K562 (cell line): ENCODE measurements around the gene SZT2. TPM values are rescaled to one million over a fixed set of nuclear protein-coding genes. Genes with fewer than 3 reads are reported as not detected.

Source experiments
- CHD1 ChIP-seq: fragments of 200-600 bp; sonication (generic); IDR thresholded peaks from one replicate; pipeline ENCODE4 v1.6.1; 2012; ENCODE audit warnings: mild to moderate bottlenecking, moderate library complexity, low read length, inconsistent platforms
- EWSR1 ChIP-seq: fragments of 450-650 bp; IDR thresholded peaks from 2 replicates; pipeline ENCODE4 v1.6.1; 2018; ENCODE audit warnings: borderline replicate concordance, mild to moderate bottlenecking, low read depth, moderate library complexity; ENCODE audit not compliant: partially characterized antibody
- FOXM1 ChIP-seq, 2 experiments: fragments of 450-650 bp in 1 of 2; sonication (generic) in 1 of 2; formaldehyde crosslinking in 1 of 2; IDR thresholded peaks; 2 replicates each; pipeline versions ENCODE4 v1.6.1 to v1.9.0; 2017 to 2022; ENCODE audit warnings: low read depth in 2 of 2, mild to moderate bottlenecking in 2 of 2, missing genetic modification reagents in 1 of 2, moderate library complexity in 1 of 2
- LARP7 ChIP-seq: fragments of 450-650 bp; IDR thresholded peaks from 2 replicates; pipeline ENCODE4 v1.6.1; 2016
- MCM2 ChIP-seq: fragments of 450-650 bp; IDR thresholded peaks from 2 replicates; pipeline ENCODE4 v1.6.1; 2017; ENCODE audit warnings: low read depth, mild to moderate bottlenecking
- NBN ChIP-seq: fragments of 450-650 bp; IDR thresholded peaks from 2 replicates; pipeline ENCODE4 v1.6.1; 2016; ENCODE audit warnings: low read depth, mild to moderate bottlenecking
- NR1H2 ChIP-seq: sonication (generic); formaldehyde crosslinking; IDR thresholded peaks from 2 replicates; pipeline ENCODE4 v1.4.0; 2020; ENCODE audit warnings: mild to moderate bottlenecking, missing genetic modification reagents
- PBX2 ChIP-seq, 2 experiments: IDR thresholded peaks in 1 of 2; conservative IDR thresholded peaks in 1 of 2; 2 replicates each; pipeline ENCODE4 v1.6.1; 2016; ENCODE audit warnings: low read depth in 2 of 2, mild to moderate bottlenecking in 1 of 2, missing compliant biosample characterization in 1 of 2, missing genetic modification characterization in 1 of 2, moderate library complexity in 1 of 2
- PHTF2 ChIP-seq: fragments of 250-450 bp; sonication (Bioruptor Pico); IDR thresholded peaks from 2 replicates; pipeline ENCODE4 v1.5.0; 2021; ENCODE audit warnings: mild to moderate bottlenecking
- SRSF3 ChIP-seq: fragments of 200-400 bp; formaldehyde crosslinking; IDR thresholded peaks from 2 replicates; pipeline ENCODE4 v1.6.1; 2016; ENCODE audit warnings: mild to moderate bottlenecking, low read length, moderate library complexity; ENCODE audit not compliant: insufficient read depth
- STAT5B ChIP-seq: fragments of 250-450 bp; sonication (Bioruptor Pico); IDR thresholded peaks from 2 replicates; pipeline ENCODE4 v1.8.0; 2021; ENCODE audit warnings: mild to moderate bottlenecking, inconsistent platforms
- TGIF2 ChIP-seq: sonication (generic); formaldehyde crosslinking; IDR thresholded peaks from 2 replicates; pipeline ENCODE4 v1.8.1; 2022; ENCODE audit warnings: mild to moderate bottlenecking, missing genetic modification reagents, moderate library complexity
- ZNF12 ChIP-seq: sonication (generic); formaldehyde crosslinking; IDR thresholded peaks from 2 replicates; pipeline ENCODE4 v1.4.0; 2020; ENCODE audit warnings: mild to moderate bottlenecking, missing genetic modification reagents
- ZNF263 ChIP-seq: sonication (generic); formaldehyde crosslinking; IDR thresholded peaks from 2 replicates; pipeline ENCODE4 v1.8.0; 2022; ENCODE audit warnings: mild to moderate bottlenecking, missing genetic modification reagents, borderline replicate concordance
- ZNF740 ChIP-seq, 3 experiments: fragments of 200-800 bp in 1 of 3; sonication (Bioruptor generic) in 1 of 3; sonication (generic) in 1 of 3; formaldehyde crosslinking in 1 of 3; IDR thresholded peaks; 2 replicates each; pipeline versions ENCODE4 v1.6.1 to v1.8.0; 2016 to 2022; ENCODE audit warnings: mild to moderate bottlenecking in 2 of 3, missing compliant biosample characterization in 2 of 3, missing genetic modification characterization in 2 of 3, missing genetic modification reagents in 1 of 3
- ZNF830 ChIP-seq: fragments of 250-450 bp; sonication (Bioruptor Pico); IDR thresholded peaks from 2 replicates; pipeline ENCODE4 v1.5.0; 2021; ENCODE audit warnings: mild to moderate bottlenecking
- polyA plus RNA-seq, 8 experiments: library from polyadenylated mRNA; depleted of rRNA in 4 of 8; stranded (reverse) in 5 of 8; unstranded in 3 of 8; fragments of >200 nt; fragmentation: Nextera tagmentation in 2 of 8; fragmentation: Illumina TruSeq in 1 of 8; extraction: Ambion mirVana in 2 of 8; extraction: Trizol in 1 of 8; gene quantifications; 2 replicates each; pipeline versions ENCODE4 v1.2.1 to v1.2.3, GENCODE V29; 2011 to 2014; ENCODE audit warnings: inconsistent platforms in 1 of 8, missing spikeins in 1 of 8
- total RNA-seq, 7 experiments: library from RNA; depleted of rRNA in 6 of 7; stranded (reverse); fragments of >200 nt in 6 of 7; fragmentation: Illumina TruSeq in 2 of 7; extraction: Trizol in 2 of 7; gene quantifications; 2 replicates each; pipeline versions ENCODE4 v1.2.1 to v1.2.3, GENCODE V29; 2011 to 2021; ENCODE audit warnings: low replicate concordance in 1 of 7
- TF ChIP-seq, protein P1 (sequence below): fragments of 250-450 bp; sonication (Bioruptor Pico); IDR thresholded peaks from 2 replicates; pipeline ENCODE4 v1.4.0; 2020
- TF ChIP-seq, protein P2 (sequence below), 2 experiments: fragments of 450-650 bp; IDR thresholded peaks; 2 replicates each; pipeline ENCODE4 v1.6.1; 2016

SZT2 gene
- total and polyA plus RNA-seq, 9 of the 15 experiments (the other 6 are each of a cell fraction or from before 2014, with no cell fraction given) = 0.88 to 31.0 (median 12.8) TPM

DNA sequence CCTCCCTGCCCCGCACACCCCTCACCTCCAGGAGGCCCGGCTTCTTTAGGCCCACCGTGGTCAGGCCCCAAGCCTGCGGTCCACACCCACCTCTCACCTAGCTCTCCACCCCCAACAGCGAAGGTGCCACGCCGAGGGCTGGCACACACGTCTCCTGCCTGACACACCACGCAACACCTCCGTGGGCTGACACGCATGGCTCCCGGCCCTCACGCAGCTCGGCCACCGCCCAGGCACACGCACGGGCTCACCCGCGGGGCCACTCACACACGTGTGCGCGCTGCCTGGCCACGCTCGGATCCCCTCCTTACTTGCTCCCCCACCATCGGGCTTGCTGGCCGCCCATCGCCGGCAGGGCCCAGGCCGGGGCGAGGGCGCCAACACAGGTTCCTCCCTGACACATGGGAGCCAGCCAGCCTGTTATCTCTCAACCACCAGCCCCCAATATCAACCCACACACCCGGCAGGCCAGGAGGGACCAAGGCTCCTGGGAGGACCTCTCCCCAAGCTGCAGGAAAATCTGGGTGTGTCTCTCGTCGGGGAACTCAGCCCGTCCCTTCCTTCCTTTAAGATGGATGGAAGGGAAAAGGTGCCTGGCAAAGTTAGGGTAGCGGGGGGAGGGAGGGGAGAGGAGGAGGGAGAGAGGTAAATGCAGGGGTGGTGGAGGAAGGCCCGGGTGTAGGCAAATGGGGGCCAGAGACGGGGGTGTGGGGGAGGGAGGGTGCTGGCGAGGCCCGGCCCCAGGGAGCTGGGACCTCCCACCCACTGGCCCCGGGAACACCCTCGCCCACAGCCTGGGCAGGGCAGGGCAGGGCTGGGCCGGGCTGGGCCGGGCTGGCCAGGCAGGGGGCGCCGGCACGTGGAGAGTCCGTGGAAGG is 22.4 kb upstream of the SZT2 start (continued):
- TF ChIP-seq, protein P1, sequence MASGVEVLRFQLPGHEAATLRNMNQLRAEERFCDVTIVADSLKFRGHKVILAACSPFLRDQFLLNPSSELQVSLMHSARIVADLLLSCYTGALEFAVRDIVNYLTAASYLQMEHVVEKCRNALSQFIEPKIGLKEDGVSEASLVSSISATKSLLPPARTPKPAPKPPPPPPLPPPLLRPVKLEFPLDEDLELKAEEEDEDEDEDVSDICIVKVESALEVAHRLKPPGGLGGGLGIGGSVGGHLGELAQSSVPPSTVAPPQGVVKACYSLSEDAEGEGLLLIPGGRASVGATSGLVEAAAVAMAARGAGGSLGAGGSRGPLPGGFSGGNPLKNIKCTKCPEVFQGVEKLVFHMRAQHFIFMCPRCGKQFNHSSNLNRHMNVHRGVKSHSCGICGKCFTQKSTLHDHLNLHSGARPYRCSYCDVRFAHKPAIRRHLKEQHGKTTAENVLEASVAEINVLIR = no peak
- no peak for TF ChIP-seq NBN
- TF ChIP-seq ZNF12 (CRISPR knock-in tag) = 0 out of 2 replicates have a peak, but pooled peaks have one; percentile 52
- TF ChIP-seq, protein P2, sequence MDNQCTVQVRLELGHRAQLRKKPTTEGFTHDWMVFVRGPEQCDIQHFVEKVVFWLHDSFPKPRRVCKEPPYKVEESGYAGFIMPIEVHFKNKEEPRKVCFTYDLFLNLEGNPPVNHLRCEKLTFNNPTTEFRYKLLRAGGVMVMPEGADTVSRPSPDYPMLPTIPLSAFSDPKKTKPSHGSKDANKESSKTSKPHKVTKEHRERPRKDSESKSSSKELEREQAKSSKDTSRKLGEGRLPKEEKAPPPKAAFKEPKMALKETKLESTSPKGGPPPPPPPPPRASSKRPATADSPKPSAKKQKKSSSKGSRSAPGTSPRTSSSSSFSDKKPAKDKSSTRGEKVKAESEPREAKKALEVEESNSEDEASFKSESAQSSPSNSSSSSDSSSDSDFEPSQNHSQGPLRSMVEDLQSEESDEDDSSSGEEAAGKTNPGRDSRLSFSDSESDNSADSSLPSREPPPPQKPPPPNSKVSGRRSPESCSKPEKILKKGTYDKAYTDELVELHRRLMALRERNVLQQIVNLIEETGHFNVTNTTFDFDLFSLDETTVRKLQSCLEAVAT (IDR thresholded peaks at IDR 0.05) = 0 out of 4 replicates have a peak, but pooled peaks of 1 of the 2 experiments have one; percentile 9
- TF ChIP-seq STAT5B (CRISPR knock-in tag) = no peak
- no peak for TF ChIP-seq PHTF2 (CRISPR knock-in tag)
- 0 out of 2 replicates have a peak, but pooled peaks have one; percentile 16 for TF ChIP-seq LARP7
- TF ChIP-seq CHD1 = peak; percentile 55
- TF ChIP-seq FOXM1 (IDR thresholded peaks at IDR 0.05; ENCODE audit: low read depth) = peak; percentile 44; the same call in 1 of the 2 replicates
- TF ChIP-seq FOXM1 (CRISPR knock-in tag; IDR thresholded peaks at IDR 0.05; ENCODE audit: low read depth) = no peak
- no peak for TF ChIP-seq ZNF830 (CRISPR knock-in tag)
- peak; percentile 54; the same call in 1 of the 2 replicates for TF ChIP-seq ZNF740 (CRISPR knock-in tag; IDR thresholded peaks at IDR 0.05)
- TF ChIP-seq ZNF740 (tag; IDR thresholded peaks at IDR 0.05) = no peak
- no peak for TF ChIP-seq NR1H2
- no peak for TF ChIP-seq EWSR1
- TF ChIP-seq SRSF3 = no peak
- TF ChIP-seq ZNF263 (CRISPR knock-in tag) = peak; percentile 60; the same call in 1 of the 2 replicates
- 0 out of 2 replicates have a peak, but pooled peaks have one; percentile 35 for TF ChIP-seq TGIF2 (CRISPR knock-in tag)
- TF ChIP-seq PBX2 (CRISPR knock-in tag; IDR thresholded peaks at IDR 0.05; ENCODE audit: low read depth) = no peak
- no peak for TF ChIP-seq PBX2 (tag; conservative IDR thresholded peaks at IDR 0.05; ENCODE audit: low read depth)
- TF ChIP-seq MCM2 = no peak
